GM21737 (cell line): ENCODE measurements around the gene OLFML2B.

ENCODE experiments used
- ATAC-seq: cut with Tn5 transposase; IDR thresholded peaks from one replicate; pipeline ENCODE4 v1.9.1; 2021; ENCODE audit warnings: mild to moderate bottlenecking, moderate library complexity; ENCODE audit not compliant: unreplicated experiment

The OLFML2B gene

DNA sequence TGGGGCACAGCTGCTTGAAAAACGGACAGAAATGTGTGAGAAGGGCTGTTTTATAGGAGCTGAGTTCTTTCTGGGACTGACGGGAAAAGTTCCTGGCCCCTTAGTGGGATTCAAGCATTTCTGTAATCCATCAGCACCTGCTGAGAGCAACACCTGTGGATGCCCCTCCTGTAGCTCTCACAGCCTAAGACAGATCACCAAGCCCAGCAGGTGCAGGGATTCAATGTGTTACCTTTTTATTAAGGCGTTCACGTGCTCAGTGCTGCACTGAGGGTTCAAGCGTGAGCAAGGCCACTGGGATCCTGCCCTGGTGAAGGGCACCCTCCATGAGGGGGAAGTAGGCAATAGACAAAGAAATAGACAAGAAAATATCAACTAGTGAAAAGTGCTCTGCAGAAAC is 14.9 kb downstream of the OLFML2B start:
- ATAC-seq, result no peak

DNA sequence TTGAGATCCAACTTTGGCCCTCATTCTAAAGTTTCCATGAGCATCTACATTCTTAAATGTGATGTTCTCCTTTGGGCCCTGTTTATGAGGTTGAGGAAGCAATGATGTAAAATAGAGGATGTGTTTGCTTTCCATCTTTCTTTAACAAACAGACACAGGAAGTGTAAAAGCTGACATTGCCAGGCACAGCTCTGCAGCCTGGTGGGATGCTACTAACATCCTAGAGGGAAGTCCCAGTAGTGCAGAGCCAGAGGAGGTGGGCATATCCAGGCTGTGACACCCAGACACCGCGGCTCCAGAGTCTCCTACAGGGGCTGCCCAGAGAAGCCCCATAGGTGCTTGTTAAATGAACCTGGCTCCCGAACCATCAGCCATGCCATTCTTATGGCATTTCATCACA is 16.2 kb downstream of the OLFML2B start:
- ATAC-seq, result no peak

DNA sequence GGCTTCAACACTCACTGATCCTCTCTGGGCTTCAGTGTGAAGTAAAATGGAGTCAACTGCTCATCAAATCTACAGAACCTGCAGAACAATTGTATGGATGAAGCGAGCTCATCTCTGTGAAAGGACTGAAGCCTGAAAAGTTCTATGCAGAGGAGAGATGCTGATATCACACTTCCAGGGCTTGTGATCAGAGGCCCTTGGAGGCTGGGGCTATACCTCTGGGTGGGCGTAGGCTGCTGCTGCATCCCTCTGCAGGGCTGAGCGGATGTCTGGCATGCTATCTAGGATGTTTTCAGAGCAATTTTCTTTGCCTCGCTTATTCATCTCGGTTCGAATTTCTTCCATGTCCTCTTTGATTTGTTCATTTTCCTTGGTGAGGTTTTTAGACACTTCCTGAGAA is 17.6 kb downstream of the OLFML2B start:
- ATAC-seq, result no peak

DNA sequence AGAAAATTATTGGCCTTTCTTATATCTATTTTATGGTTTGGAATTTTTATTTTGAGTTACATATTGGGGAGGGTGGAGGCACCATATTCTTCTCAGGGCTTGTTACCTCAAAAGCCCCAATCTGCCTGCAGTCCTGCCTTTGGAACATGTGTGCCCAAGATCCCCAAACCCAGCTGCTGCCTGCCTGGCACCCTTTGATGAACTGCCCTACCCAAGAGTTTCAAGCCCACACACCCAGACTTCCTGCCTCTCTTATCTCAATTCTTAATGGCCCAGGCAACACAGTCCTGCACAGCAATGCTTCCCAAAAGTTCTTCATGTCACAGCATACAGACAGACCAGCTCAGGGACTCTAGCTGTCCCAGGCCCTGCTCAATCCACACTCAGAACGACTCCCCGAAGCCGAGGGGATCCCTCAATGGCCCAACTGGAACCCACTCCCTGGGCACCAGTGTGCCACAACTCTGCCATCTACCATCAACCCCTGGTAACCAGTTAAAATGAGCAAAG is 19.2 kb downstream of the OLFML2B start:
- no peak for ATAC-seq

DNA sequence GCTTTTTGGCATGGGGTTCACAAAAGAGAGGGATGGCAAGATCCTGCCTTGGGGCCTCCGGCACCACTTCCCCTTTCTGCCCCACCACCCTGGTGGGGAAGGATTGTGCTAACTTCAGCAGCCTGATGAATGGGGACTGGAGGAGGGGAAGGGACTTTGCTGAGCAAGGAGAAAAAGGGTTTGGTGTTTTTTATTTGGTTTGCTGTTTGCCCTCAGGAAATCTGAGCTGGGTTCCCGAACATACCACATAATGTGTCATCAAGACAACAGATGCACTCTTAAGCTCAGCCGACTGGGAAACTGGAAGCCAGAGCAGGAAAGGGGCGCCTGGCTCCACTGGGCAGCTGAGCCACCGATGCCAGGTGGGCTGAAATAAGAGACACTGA is 19.8 kb downstream of the OLFML2B start:
- no peak for ATAC-seq

DNA sequence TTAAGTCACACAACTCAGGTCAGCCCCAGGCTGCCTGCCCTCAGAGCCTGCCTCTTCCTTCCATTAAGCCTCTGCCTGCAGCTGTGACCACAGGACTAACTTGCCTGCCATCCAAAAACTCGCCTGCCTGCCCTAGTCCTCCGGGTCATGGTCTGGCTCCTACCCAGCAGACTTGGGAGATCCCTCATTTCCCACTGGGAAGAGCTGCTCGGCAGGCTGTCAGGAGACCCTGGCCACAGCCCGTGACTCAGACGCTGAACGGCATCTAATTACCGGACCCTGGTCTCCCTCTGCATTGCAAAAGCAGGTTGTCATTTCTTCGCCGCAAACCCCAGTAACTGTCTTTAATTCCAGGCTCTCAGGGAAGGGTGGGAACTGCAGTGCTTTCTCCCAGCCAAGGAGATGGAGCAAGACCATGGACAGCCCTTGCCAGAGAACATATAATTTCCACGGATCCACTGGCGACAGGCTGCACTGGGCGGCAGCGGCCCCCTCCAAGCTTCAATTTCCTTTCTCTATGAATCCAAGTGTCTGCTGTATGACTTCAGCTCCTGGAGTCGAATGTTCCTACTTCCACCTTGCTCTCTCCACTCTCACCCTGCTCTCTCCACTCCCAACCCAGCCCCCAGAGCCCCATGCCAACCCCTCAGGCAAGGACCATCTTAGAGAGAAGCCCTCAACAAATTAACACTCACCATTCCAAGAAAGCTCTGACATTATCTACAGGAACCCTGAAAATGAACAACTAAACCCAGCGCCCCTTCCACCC is 20.4 kb downstream of the OLFML2B start:
- no peak for ATAC-seq

DNA sequence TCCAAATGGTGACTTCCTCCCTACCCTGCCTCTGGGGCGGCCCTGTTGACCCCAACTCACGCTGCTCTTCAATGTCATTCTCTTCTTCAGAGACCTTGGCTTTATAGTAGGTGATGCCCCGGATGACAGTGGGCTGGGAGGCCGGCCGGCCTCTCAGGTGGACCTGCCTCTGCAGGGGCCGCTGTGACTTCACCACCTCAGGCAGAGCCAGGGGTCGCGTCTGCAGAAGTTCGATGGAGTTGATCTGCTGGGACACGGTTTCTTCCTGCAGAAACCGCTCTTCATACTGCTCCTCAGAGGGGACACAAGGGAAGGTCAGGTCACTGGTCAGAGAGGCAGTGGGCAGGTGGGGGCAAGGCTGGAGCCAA is 23.6 kb downstream of the OLFML2B start:
- ATAC-seq, result no peak

DNA sequence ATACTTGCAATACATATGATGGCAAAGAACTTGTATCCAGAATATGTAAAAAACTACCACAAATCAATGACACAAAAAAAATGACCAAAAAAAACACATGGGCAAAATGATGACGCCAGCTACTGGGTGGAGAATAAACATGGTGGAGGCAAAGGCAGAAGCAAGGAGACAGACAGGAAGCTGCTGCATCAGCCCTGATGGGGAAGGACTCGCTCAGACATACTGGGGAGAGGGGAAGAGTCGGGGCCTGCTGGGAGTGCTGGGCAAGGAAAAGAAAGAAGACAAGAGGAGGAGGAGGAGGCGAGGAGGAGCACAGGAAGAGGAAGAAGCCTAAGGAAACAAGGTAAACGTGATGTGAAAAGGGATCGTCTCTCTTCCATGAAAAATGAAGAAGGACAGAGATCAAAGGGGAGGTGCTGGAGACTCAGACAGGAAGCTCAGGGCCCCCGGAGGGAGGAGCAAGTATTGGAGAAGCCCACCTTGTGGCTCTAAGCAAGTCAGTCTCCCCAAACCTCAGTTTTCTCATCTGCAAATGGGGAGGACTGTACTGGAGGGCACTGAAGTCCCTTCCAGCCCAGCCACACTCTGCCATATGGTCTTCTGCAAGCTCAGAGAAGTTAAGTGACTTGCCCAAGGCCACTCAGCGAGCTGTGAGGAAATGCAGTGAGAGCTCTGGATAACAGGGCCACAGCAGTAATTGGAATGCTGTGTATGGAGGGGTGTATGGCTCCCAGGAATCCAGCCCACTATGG is 24.2 kb downstream of the OLFML2B start:
- no peak for ATAC-seq

DNA sequence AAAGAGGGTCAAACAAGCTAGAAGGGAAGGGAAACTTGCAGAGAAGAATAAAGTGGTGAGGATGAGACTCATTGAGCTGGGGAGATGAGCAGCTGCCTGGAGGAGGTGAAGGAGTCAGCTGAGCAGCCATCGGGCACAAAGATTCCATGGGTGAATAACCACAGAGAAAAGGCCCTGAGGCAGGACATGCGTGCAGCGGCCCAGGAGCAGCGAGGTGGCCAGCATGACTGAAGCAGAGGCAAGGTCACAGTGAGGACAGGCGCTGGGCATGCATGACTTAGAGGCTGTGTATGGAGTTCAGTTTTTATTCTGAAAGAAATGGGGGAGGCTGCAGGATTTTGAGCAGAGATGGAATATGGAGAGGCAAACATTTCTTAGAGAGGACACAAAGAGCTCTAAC is 24.9 kb downstream of the OLFML2B start:
- ATAC-seq, result no peak

DNA sequence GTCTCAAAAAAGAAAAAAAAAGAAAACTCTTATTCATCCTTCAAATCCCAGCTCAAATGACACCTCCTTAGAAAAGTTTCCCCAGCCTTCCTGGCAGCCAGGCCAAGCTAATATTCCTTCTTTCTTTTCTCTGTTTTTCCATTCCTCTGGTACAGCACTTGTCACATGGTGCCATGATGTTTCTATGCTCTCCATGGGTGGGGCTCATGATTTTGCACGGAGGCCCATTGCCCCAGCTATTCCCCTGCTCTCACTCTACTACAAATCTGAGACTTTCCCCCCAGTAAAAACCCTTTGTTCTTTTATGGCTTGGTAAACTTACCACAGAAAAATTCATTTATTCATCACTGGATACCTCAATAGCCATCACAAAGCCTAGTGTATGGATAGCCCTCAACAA is 26.5 kb downstream of the OLFML2B start:
- no peak for ATAC-seq

DNA sequence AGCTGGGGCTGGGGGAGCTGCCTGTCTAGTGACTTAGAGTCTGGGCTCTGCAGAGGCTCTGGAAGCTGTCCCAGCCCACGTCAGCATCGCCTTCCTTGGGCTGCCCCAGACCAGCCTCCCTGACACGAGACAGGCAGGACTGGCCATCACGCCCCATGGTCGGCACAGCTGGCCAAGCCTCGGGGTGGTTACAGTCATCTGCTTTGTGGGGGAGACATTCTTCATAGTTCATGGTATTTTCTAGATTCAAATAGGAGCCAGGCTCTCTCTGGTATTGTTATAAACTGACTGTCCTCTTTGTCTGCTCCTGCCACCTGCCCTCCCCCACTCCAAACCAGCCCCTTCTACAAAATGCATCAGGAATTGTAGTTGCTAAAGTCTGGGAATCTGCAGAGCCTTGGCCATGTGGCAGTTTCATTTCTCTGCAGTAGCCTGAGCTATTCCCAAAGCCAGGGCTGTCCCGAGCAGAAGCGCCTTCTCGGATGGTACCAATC is 29.4 kb downstream of the OLFML2B start:
- ATAC-seq, result no peak

DNA sequence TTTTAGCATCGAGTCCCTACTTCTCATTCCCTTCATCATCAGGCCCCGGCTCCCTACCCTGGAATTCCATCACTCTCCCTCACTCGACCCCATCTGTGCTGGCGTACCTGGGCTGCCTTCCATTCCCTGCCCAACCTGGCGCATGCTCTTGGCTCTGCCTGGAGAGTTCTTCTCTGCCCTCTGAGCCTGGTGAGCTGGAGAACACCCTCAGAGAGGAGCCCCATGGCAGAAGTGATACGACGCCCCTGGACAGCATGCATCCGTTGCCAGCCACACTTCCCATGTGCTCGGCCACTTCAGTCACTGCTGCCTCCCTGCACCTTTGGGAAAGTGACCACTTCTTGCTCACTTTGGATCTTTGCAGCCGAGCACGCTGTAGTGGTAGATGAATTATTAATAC is 30.1 kb downstream of the OLFML2B start:
- no peak for ATAC-seq

DNA sequence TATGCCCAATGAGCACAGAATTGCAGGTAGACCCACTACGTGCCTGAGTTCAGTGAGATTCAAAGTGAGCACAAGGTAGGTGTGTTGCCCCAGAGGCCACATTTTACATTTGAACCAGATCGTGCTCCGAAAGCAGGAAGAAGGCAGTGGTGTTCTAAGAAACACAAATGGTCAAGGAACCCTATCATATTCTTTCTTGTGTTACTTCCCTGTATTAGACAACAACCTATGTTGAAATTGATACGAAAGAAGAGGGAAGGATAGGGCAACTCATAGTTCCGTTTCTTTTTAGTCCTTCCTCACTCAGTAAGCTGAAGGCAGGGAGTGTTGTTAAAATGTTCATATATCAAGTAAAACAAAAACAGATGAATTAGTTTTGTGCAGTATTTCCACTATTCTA is 33.9 kb downstream of the OLFML2B start:
- no peak for ATAC-seq

DNA sequence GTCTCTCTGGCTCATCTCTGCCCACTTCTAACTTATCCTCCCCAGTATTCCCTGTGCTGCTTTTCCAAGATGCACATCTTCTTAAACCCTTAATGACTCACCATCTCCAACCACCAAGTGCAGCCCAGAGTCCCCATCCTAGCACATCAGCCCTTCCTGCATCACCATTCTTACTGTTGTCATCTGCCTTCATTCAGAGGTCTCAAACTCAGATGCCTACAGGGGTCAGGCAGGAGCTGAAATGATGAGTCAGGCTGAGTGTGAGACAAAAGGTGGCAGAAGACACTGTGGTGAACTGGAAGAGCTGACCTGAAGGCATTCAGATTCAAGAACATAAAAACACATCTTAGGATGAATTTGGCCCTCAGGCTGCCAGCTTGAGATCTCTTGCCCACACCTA is 34.6 kb downstream of the OLFML2B start:
- no peak for ATAC-seq

DNA sequence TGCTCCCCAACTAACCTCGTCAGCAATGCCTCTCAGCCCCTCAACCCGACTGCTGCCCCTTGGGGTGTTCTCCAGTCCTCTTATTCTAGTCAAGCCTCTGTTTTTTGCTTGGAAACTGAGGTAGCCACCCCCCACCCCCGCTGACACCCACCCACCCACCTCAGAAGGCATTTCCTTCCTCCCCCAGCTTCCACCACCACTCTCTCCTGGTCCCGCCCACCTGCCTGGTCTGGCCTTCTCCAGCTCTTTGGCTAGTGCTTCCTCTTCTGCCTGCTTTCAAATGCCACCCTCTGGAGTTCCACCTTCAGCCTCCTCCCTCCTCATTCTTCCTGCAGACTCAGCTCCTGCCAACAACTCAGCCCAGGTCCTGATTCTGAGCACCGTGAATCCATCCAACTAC is 35.3 kb downstream of the OLFML2B start:
- no peak for ATAC-seq

DNA sequence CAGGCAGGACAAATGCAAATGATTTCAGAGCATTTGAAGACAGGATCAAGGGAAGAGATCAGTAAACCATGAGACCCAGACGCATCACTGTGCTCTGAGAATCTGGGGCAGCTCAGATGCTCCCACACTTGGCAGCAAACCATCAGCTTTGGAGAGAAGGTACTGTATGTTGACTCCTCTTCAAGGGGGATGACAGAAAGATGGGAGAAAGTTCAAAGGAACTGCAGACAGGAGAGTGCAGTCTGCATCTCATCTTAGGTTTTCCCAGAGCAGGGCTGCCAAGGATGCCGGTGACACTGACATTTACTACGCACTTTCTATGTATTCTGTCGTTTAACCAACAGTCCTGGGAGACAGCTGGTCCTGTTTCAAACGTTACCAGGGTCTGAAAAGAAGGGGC is 35.8 kb downstream of the OLFML2B start:
- no peak for ATAC-seq

DNA sequence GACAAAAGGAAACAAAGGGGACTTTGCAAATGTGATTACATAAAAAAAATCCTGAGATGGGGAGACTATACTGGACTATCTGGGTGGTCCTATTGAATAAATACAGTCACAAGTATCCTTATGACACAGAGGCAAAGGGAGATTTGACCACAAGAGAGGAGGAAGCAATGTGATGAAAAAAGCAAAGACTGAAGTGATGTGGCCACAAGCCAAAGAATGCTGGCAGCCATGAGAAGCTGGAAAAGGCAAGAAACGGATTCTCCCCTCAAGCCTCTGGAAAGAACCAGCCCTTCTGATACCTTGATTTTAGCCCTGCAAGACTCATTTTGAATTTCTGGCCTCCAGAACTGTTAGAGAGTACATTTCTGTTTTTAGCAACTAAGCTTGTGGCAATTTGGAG is 36.4 kb downstream of the OLFML2B start:
- ATAC-seq, result no peak

DNA sequence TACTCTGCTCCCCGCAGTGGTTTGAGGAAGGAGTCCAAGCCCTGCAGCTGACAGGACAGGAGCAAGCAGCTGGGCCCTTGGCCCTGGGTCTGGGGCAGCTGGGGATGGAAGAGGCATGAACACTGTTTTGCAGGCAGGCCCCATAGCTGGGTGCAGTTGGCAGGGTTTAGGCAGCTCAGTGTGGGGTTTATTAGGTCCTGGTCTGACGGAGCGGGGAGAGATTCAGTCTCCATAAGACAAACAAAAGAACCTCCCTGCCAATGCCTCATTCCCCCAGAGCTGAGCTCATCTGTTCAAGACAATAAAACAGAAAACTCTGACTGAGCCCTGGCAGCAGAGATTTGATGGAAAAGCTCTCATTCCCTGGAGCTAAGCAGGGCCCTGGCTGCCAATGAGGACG is 37.3 kb downstream of the OLFML2B start:
- ATAC-seq, result no peak

DNA sequence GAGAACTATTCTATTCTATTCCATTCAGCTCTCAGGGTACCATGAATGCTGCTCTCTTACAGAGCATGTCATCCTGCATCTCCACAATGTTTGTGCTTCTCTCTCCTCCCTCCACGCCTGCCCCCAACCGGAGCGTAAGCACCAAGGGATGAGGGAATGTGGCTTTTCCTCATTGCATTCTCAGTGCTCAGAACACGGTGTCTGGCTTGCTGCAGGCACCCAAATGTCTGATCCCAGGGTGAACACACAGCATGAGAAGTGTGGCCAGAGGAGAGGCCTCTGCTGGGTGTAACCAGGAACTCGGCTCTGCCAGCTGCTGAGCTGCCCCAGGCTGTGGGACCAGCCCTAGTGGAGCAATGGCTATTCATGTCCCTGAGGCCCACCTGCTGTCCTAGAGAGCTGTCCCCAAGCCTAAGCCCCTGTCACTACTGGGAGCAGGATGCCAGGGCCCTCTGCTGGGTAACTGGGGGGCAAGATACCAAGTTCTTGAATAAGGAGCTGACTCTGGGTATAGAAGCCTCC is 38.3 kb downstream of the OLFML2B start:
- ATAC-seq, result no peak

DNA sequence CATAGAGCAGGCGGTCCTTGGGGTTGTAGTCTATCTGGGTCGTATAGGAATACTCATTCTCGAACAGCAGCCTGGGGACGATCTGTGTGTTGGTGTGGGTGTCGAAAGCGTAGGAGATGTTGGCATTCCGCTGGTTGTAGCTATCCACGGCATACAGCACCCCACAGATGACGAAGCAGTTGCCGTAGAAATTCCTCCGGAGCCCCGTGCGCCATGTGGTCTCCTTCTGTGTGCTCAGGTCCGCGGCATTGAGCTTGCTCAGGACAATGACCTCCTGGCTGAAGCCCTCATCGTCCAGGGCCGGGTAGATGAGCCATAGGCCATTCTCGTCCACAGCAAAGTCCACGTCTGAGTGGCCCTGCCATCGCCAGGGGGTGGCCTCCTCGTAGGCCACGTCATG is 39.9 kb downstream of the OLFML2B start:
- no peak for ATAC-seq

DNA sequence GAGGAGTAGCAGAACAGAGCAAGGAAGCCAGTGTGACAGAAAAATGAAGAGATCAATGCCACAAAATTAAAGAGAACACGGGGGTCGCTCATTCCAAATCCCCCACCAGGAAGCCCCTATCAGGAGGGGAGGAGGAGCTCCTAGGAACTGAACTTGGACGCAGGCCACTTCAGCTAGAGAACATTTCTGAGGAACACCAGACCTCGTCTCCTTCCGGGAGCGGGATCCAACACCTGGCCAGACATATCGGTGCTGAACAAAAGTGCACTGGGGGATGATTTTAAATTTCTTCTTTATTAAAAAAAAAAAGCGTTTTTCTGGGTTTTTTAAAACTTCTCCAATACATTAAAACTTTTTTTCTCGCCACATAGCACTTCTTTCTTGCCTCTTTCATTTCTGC is 40.8 kb downstream of the OLFML2B start:
- no peak for ATAC-seq

DNA sequence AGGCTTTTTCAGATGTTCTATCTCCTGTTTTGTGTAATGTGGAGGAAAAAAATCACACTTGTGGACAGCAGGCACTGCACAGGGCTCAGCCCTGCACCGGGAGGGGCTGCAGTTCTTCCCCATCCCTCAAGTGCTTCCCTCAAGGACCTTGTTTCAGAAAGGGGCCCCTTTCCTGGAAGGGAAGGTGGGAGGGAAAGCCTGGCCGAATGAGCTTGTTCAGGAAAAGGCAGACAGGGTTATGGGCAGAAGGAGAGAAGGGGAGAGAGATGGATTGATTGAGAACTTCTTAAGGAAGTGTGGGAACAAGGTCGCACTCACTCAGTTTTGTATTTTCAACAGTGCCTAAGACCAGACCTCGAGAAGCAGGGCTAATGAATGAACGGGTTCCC is 41.2 kb downstream of the OLFML2B start:
- no peak for ATAC-seq
